Endothelial cell of umbilical vein (primary cell): ENCODE results near the gene NFIC.

ENCODE experiments used
- EZH2 ChIP-seq: IDR thresholded peaks from 2 replicates; pipeline ENCODE4 v1.6.1; 2012; ENCODE audit warnings: borderline replicate concordance, low read depth, mild to moderate bottlenecking, moderate library complexity, low read length, inconsistent platforms; ENCODE audit not compliant: severe bottlenecking
- MAX ChIP-seq: IDR thresholded peaks from 2 replicates; pipeline ENCODE4 v1.6.1; 2011; ENCODE audit not compliant: insufficient read depth, insufficient read length
- MYC ChIP-seq: IDR thresholded peaks from one replicate; pipeline ENCODE4 v1.6.1; 2011; ENCODE audit warnings: mild to moderate bottlenecking, low read depth, low read length
- POLR2A ChIP-seq: IDR thresholded peaks from 2 replicates; pipeline ENCODE4 v1.6.1; 2012; ENCODE audit warnings: low read depth, mild to moderate bottlenecking, control low read depth, low read length
- POLR2AphosphoS5 ChIP-seq: IDR thresholded peaks from 2 replicates; pipeline ENCODE4 v1.6.1; 2012; ENCODE audit warnings: low read depth, mild to moderate bottlenecking, control low read depth, low read length, moderate library complexity; ENCODE audit not compliant: insufficient read depth
- TF ChIP-seq, protein P1 (sequence below), 2 donors: IDR thresholded peaks; 1 replicate in 1 of 2; 2 replicates in 1 of 2; pipeline ENCODE4 v1.5.1; 2011; ENCODE audit warnings: low read length in 2 of 2, mild to moderate bottlenecking in 2 of 2, moderate library complexity in 2 of 2, control low read depth in 1 of 2, inconsistent platforms in 1 of 2, low read depth in 1 of 2; ENCODE audit not compliant: insufficient read depth in 1 of 2; ENCODE audit errors: extremely low read depth in 1 of 2

DNA sequence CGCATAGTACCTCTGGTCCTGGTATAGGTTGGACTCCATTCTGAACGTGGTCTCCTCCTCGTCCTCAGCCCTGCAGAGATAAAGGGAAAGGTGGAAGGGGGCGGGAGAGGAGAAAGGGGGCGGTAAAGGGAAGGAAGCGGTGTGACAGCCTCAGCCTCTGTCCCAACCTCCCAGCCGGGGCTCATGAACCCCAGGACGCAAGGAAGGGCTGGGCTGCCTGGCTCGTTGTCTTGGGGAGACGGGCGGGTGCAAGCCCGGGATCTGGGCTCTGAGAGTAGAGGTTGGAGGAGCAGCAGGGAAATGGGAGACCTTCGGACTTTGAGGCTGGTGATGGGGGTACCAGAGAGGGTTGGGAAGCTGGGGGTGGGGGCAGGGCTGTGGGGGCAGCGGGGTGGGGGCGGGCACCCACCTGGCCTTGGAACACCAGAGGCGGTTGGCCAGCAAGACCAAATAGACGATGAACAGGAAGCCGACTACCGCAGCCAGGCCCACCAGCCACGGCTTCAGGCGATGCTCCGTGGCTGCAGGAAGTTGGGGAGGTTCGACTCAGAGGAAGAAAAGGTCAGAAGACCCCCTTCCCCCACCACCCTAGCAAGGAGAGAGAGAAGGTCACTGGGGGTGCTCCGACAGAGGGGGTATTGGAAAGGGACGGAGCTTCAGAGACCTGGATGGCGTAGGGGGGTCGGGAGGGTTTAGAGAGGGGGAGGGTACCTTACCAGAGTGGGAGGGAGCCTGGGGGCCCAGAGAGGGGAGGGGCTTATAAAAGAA, 112.2 kb downstream of the NFIC start:
- TF ChIP-seq POLR2A (no peak), MYC (no peak), MAX (no peak), EZH2 (no peak), POLR2AphosphoS5 (no peak)
- TF ChIP-seq, protein P1, sequence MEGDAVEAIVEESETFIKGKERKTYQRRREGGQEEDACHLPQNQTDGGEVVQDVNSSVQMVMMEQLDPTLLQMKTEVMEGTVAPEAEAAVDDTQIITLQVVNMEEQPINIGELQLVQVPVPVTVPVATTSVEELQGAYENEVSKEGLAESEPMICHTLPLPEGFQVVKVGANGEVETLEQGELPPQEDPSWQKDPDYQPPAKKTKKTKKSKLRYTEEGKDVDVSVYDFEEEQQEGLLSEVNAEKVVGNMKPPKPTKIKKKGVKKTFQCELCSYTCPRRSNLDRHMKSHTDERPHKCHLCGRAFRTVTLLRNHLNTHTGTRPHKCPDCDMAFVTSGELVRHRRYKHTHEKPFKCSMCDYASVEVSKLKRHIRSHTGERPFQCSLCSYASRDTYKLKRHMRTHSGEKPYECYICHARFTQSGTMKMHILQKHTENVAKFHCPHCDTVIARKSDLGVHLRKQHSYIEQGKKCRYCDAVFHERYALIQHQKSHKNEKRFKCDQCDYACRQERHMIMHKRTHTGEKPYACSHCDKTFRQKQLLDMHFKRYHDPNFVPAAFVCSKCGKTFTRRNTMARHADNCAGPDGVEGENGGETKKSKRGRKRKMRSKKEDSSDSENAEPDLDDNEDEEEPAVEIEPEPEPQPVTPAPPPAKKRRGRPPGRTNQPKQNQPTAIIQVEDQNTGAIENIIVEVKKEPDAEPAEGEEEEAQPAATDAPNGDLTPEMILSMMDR (IDR thresholded peaks at IDR 0.05; ENCODE audit: extremely low read depth in 1 of 2, insufficient read depth in 1 of 2, low read depth in 1 of 2, low read length in 2 of 2): no peak
